Adrenal gland (tissue), 5 donors: Measurements from ENCODE around the gene KIAA0930.

Experiments
- POLR2A ChIP-seq, 2 donors: fragments of 450-650 bp; IDR thresholded peaks; one replicate each; pipeline ENCODE4 v1.6.1; 2017; ENCODE audit warnings: antibody characterized with exemption in 2 of 2, mild to moderate bottlenecking in 2 of 2, moderate library complexity in 1 of 2
- TF ChIP-seq, protein P1 (sequence below), 6 experiments: fragments of 450-650 bp in 4 of 6; fragments of 200-600 bp in 2 of 6; sonication (generic) in 1 of 6; IDR thresholded peaks; 1 replicate in 5 of 6; 2 replicates in 1 of 6; pipeline versions ENCODE4 v1.5.1 to v1.8.0; 2016 to 2021; ENCODE audit warnings: antibody characterized with exemption in 6 of 6, mild to moderate bottlenecking in 2 of 6, moderate library complexity in 1 of 6
- donor health status: DM: no; HTN: no; CAD: no.

- TF ChIP-seq, protein P1, sequence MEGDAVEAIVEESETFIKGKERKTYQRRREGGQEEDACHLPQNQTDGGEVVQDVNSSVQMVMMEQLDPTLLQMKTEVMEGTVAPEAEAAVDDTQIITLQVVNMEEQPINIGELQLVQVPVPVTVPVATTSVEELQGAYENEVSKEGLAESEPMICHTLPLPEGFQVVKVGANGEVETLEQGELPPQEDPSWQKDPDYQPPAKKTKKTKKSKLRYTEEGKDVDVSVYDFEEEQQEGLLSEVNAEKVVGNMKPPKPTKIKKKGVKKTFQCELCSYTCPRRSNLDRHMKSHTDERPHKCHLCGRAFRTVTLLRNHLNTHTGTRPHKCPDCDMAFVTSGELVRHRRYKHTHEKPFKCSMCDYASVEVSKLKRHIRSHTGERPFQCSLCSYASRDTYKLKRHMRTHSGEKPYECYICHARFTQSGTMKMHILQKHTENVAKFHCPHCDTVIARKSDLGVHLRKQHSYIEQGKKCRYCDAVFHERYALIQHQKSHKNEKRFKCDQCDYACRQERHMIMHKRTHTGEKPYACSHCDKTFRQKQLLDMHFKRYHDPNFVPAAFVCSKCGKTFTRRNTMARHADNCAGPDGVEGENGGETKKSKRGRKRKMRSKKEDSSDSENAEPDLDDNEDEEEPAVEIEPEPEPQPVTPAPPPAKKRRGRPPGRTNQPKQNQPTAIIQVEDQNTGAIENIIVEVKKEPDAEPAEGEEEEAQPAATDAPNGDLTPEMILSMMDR (IDR thresholded peaks at IDR 0.05): no peak
- TF ChIP-seq POLR2A (IDR thresholded peaks at IDR 0.05): no peak
Measured at GRCh38 chr22:45185718-45186514, 54.8 kb downstream of the KIAA0930 start.
